ENCODE data around the gene ACAD11. TPM values are rescaled to one million over a fixed set of nuclear protein-coding genes. Genes with fewer than 3 reads are reported as not detected.

The ACAD11 gene
- total and polyA plus RNA-seq, 4 donors: 20.3 to 42.2 (median 26.1) TPM

GRCh38 chr3:132513057-132513456, 146.6 kb downstream of the ACAD11 start:
- Histone ChIP-seq H3K27ac (ENCODE audit: low read depth, low read length) (no peak overlapping the region), H3K9me3 (ENCODE audit: control insufficient read depth, insufficient read depth, low read length) (no peaks in the 10 kb centered on the region), H3K4me1 (ENCODE audit: control insufficient read depth, insufficient read depth, low read length) (no peaks in the 10 kb centered on the region), H3K27me3 (ENCODE audit: control insufficient read depth, insufficient read depth, low read length) (no peaks in the 10 kb centered on the region), H3K4me3 (ENCODE audit: low read depth, low read length) (no peak overlapping the region), H3K36me3 (ENCODE audit: control insufficient read depth, insufficient read depth, low read length) (peaks cover 1% of the 10 kb centered on the region)
- 100% methylated on average over 2 of the region's 5 CpGs for WGBS (ENCODE audit: insufficient coverage)
- DNase-seq (ENCODE audit: low read depth in 4 of 6, low spot score in 6 of 6): no peak

DNA sequence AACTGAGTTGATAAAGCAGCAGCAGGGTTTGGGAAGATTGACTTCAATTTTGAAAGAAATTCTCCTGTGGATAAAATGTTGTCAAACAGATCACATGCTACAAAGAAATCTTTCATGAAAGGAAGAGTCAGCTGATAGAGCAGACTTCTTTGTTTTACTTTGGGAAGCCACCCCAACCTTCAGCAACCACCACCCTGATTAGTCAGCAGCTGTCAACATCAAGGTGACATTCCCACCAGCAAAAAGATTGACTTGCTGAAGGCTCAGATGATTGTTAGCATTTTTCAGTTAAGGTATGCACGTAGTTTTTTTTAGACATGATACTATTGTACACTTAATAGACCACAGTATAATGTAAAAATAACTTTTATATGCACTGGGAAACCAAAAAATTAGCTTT, 150.1 kb downstream of the ACAD11 start:
- Histone ChIP-seq H3K27ac (ENCODE audit: low read depth, low read length) (no peak overlapping the region), H3K4me1 (ENCODE audit: control insufficient read depth, insufficient read depth, low read length) (no peaks in the 10 kb centered on the region), H3K27me3 (ENCODE audit: control insufficient read depth, insufficient read depth, low read length) (no peaks in the 10 kb centered on the region), H3K4me3 (ENCODE audit: low read depth, low read length) (no peak overlapping the region), H3K36me3 (ENCODE audit: control insufficient read depth, insufficient read depth, low read length) (peaks cover 9% of the 10 kb centered on the region), H3K9me3 (ENCODE audit: control insufficient read depth, insufficient read depth, low read length) (no peaks in the 10 kb centered on the region)
- WGBS (ENCODE audit: insufficient coverage): no CpG with 5 or more reads among the region's 1 CpG
- DNase-seq (ENCODE audit: low read depth in 4 of 6, low spot score in 6 of 6): no peak

GRCh38 chr3:132509096-132509495, 150.5 kb downstream of the ACAD11 start:
- Histone ChIP-seq H3K4me3 (ENCODE audit: low read depth, low read length) (no peak overlapping the region), H3K4me1 (ENCODE audit: control insufficient read depth, insufficient read depth, low read length) (no peaks in the 10 kb centered on the region), H3K9me3 (ENCODE audit: control insufficient read depth, insufficient read depth, low read length) (no peaks in the 10 kb centered on the region), H3K36me3 (ENCODE audit: control insufficient read depth, insufficient read depth, low read length) (peaks cover 9% of the 10 kb centered on the region), H3K27ac (ENCODE audit: low read depth, low read length) (no peak overlapping the region), H3K27me3 (ENCODE audit: control insufficient read depth, insufficient read depth, low read length) (no peaks in the 10 kb centered on the region)
- WGBS (ENCODE audit: insufficient coverage): 100% methylated on average over 1 of the region's 1 CpG
- DNase-seq (ENCODE audit: low read depth in 4 of 6, low spot score in 6 of 6): no peak

Other genes starting within 250 kb of the ACAD11 start
- 10 to 100 TPM; 53.0 to 82.2 TPM for gene DNAJC13, start 242.3 kb downstream of the ACAD11 start, total RNA-seq
- 10 to 100 TPM; 38.1 to 40.2 TPM for gene DNAJC13, start 242.3 kb downstream of the ACAD11 start, polyA plus RNA-seq (ENCODE audit: insufficient read length in 2 of 2)
- gene ACKR4, start 62.5 kb downstream of the ACAD11 start, total RNA-seq: 1 to 10 TPM; 1.1 to 1.8 TPM
- under 1 TPM; 0.62 to 0.66 TPM for gene ACKR4, start 62.5 kb downstream of the ACAD11 start, polyA plus RNA-seq (ENCODE audit: insufficient read length in 2 of 2)
- gene UBA5, start 520 bp upstream of the ACAD11 start, total RNA-seq: 10 to 100 TPM; 44.5 to 61.4 TPM
- 10 to 100 TPM; 52.9 to 79.2 TPM for gene UBA5, start 520 bp upstream of the ACAD11 start, polyA plus RNA-seq (ENCODE audit: insufficient read length in 2 of 2)
- gene NPHP3, start 62.6 kb upstream of the ACAD11 start, total RNA-seq: 10 to 100 TPM; 34.3 to 49.5 TPM
- gene NPHP3, start 62.6 kb upstream of the ACAD11 start, polyA plus RNA-seq (ENCODE audit: insufficient read length in 2 of 2): 10 to 100 TPM; 23.8 to 36.5 TPM

All from spinal cord (tissue), 10 donors.